GM12878 (cell line): ENCODE results near the gene TUBGCP3. TPM values are rescaled to one million over a fixed set of nuclear protein-coding genes. Genes with fewer than 3 reads are reported as not detected.

ENCODE experiments used
- ATAC-seq: fragments of 200-7000 bp; cut with Tn5 transposase; 3 replicates; pipeline ENCODE4 v1.9.1; 2020; ENCODE audit warnings: mild to moderate bottlenecking, moderate library complexity
- BruUV-seq: library from RNA; stranded (reverse); fragments of 400-500 nt; replicated peaks from 2 replicates; lab custom pipeline; 2021; lab: Mats Ljungman, UMichigan
- CTCF ChIA-PET: fragments of 300-600 bp; sonication (Branson Sonifier 250); formaldehyde crosslinking; extraction: SDS; loops from one replicate; lab custom pipeline; 2021; ENCODE audit warnings: inconsistent platforms; lab: Yijun Ruan, JAX
- POLR2A ChIA-PET: fragments of 350-600 bp; formaldehyde crosslinking; extraction: SDS; loops from one replicate; lab custom pipeline; 2021; ENCODE audit warnings: inconsistent platforms; lab: Charles Lee
- RAD21 ChIA-PET: fragments of 300-600 bp; sonication (Branson Sonifier 250); formaldehyde crosslinking; loops from one replicate; lab custom pipeline; 2023; ENCODE audit warnings: antibody characterized with exemption; ENCODE audit not compliant: unreplicated experiment; lab: Charles Lee
- SMC1A ChIA-PET: fragments of 300-600 bp; sonication (Branson Sonifier 250); formaldehyde crosslinking; loops from one replicate; lab custom pipeline; 2023; ENCODE audit not compliant: unreplicated experiment, uncharacterized antibody; lab: Charles Lee
- DNase-seq: peaks from one replicate; pipeline ENCODE4 v3.0.0-alpha.2; 2011; ENCODE audit warnings: low read depth, low spot score
- FAIRE-seq: peaks from 3 replicates; lab custom pipeline; 2011; peaks lifted over from hg19 to GRCh38; lab: Jason Lieb, UNC
- H2AFZ ChIP-seq: 2 replicates; pipeline ENCODE4 v1.6.0; 2011; ENCODE audit warnings: low read depth, low read length, control low read depth; ENCODE audit not compliant: control insufficient read depth
- H3K27ac ChIP-seq: 2 replicates; pipeline ENCODE4 v1.5.1; 2011; ENCODE audit warnings: control low read depth; ENCODE audit not compliant: control insufficient read depth, insufficient read depth
- H3K27me3 ChIP-seq, 2 experiments: replicated peaks in 1 of 2; 2 replicates each; pipeline versions ENCODE4 v1.6.0 to v1.6.1; 2011; ENCODE audit warnings: low read length in 1 of 2; ENCODE audit not compliant: control insufficient read depth in 2 of 2, insufficient read depth in 2 of 2
- H3K36me3 ChIP-seq, 2 experiments: 2 replicates each; pipeline ENCODE4 v1.5.1; 2011; ENCODE audit warnings: low read length in 1 of 2; ENCODE audit not compliant: control insufficient read depth in 2 of 2, insufficient read depth in 2 of 2
- H3K4me1 ChIP-seq: 2 replicates; pipeline ENCODE4 v1.6.1; 2011; ENCODE audit warnings: mild to moderate bottlenecking, low read length, moderate library complexity, mixed read lengths; ENCODE audit not compliant: control insufficient read depth, insufficient read depth
- H3K4me2 ChIP-seq: 2 replicates; pipeline ENCODE4 v1.6.0; 2011; ENCODE audit warnings: control low read depth; ENCODE audit not compliant: control insufficient read depth, insufficient read depth
- H3K4me3 ChIP-seq: fragments of 200-600 bp; sonication (generic); 2 replicates; pipeline ENCODE4 v1.5.1; 2016
- H3K79me2 ChIP-seq: 2 replicates; pipeline ENCODE4 v1.6.0; 2011; ENCODE audit warnings: low read length; ENCODE audit not compliant: control insufficient read depth, insufficient read depth
- H3K9ac ChIP-seq: 2 replicates; pipeline ENCODE4 v1.8.0; 2011; ENCODE audit warnings: low read length, control low read depth, mixed read lengths; ENCODE audit not compliant: control insufficient read depth, insufficient read depth
- H3K9me3 ChIP-seq: replicated peaks from 3 replicates; pipeline ENCODE4 v1.5.1; 2011; ENCODE audit warnings: mild to moderate bottlenecking, low read length; ENCODE audit not compliant: control insufficient read depth, insufficient read depth
- H4K20me1 ChIP-seq: 2 replicates; pipeline ENCODE4 v1.6.0; 2011; ENCODE audit not compliant: control insufficient read depth, insufficient read depth
- BHLHE40 ChIP-seq, 2 experiments: fragments of 450-650 bp in 1 of 2; IDR thresholded peaks; 2 replicates each; pipeline ENCODE4 v1.6.1; 2011 to 2017; ENCODE audit warnings: low read depth in 2 of 2, borderline replicate concordance in 1 of 2, improper control_type of control experiment in 1 of 2, low read length in 1 of 2, mild to moderate bottlenecking in 1 of 2
- DPF2 ChIP-seq: fragments of 450-650 bp; IDR thresholded peaks from 2 replicates; pipeline ENCODE4 v1.6.1; 2017; ENCODE audit warnings: mild to moderate bottlenecking
- MAX ChIP-seq: IDR thresholded peaks from 2 replicates; pipeline ENCODE4 v1.6.1; 2012; ENCODE audit warnings: low read depth, low read length, improper control_type of control experiment
- MEF2B ChIP-seq: fragments of 450-650 bp; IDR thresholded peaks from 2 replicates; pipeline ENCODE4 v1.6.1; 2018; ENCODE audit warnings: mild to moderate bottlenecking, moderate library complexity; ENCODE audit not compliant: partially characterized antibody, poor library complexity, severe bottlenecking
- MLLT1 ChIP-seq: fragments of 450-650 bp; IDR thresholded peaks from 2 replicates; pipeline ENCODE4 v1.6.1; 2016; ENCODE audit warnings: mild to moderate bottlenecking
- NR2C1 ChIP-seq: fragments of 450-650 bp; IDR thresholded peaks from 2 replicates; pipeline ENCODE4 v1.6.1; 2017; ENCODE audit warnings: antibody characterized with exemption, mild to moderate bottlenecking, moderate library complexity
- PML ChIP-seq: IDR thresholded peaks from 2 replicates; pipeline ENCODE4 v1.6.1; 2012; ENCODE audit warnings: low read length, inconsistent platforms
- RBBP5 ChIP-seq: fragments of 200-600 bp; sonication (generic); conservative IDR thresholded peaks from 2 replicates; pipeline ENCODE4 v1.6.1; 2016
- TCF7 ChIP-seq: IDR thresholded peaks from 2 replicates; pipeline ENCODE4 v1.6.1; 2014; ENCODE audit warnings: antibody characterized with exemption, borderline replicate concordance
- YBX1 ChIP-seq: fragments of 450-650 bp; IDR thresholded peaks from 2 replicates; pipeline ENCODE4 v1.6.1; 2016; ENCODE audit warnings: antibody characterized with exemption
- ZBTB4 ChIP-seq: fragments of 450-650 bp; formaldehyde crosslinking; IDR thresholded peaks from 2 replicates; pipeline ENCODE4 v1.4.0; 2022; ENCODE audit warnings: mild to moderate bottlenecking, moderate library complexity
- ZNF687 ChIP-seq: fragments of 450-650 bp; IDR thresholded peaks from 2 replicates; pipeline ENCODE4 v1.6.1; 2017; ENCODE audit warnings: mild to moderate bottlenecking, moderate library complexity
- WGBS: methylation state at CpG from one replicate; pipeline ENCODE4 v1.1.6; 2016; ENCODE audit warnings: low lambda C conversion rate; ENCODE audit not compliant: insufficient replicate concordance, insufficient coverage; ENCODE audit errors: missing lambda C conversion rate; 5-methylcytosine and 5-hydroxymethylcytosine counted together
- in situ Hi-C: fragments of 300-500 bp; cut with MboI; formaldehyde crosslinking; loops from 9 replicates; pipeline ENCODE4 v1.14.3; 2018; ENCODE audit warnings: mixed read lengths
- intact Hi-C: fragments of 100-400 bp; cut with micrococcal nuclease; formaldehyde crosslinking; loops from one replicate; pipeline ENCODE4 v1.14.2; 2022; ENCODE audit not compliant: unreplicated experiment
- polyA plus RNA-seq, 11 experiments: library from polyadenylated mRNA; depleted of rRNA in 4 of 11; unstranded in 6 of 11; stranded (reverse) in 5 of 11; fragments of >200 nt; fragmentation: Nextera tagmentation in 4 of 11; fragmentation: Illumina TruSeq in 1 of 11; extraction: Ambion mirVana in 4 of 11; extraction: Trizol in 1 of 11; gene quantifications; 1 replicate in 1 of 11; 2 replicates in 10 of 11; pipeline versions ENCODE4 v1.2.1 to v1.2.3, GENCODE V29; 2011 to 2016; ENCODE audit warnings: inconsistent platforms in 2 of 11, missing spikeins in 2 of 11, low read depth in 1 of 11
- total RNA-seq, 4 experiments: library from RNA; depleted of rRNA in 3 of 4; stranded (reverse); fragments of >200 nt in 3 of 4; fragmentation: Illumina TruSeq in 1 of 4; extraction: Trizol in 1 of 4; gene quantifications; 2 replicates each; pipeline versions ENCODE4 v1.2.1 to v1.2.3, GENCODE V29; 2013 to 2021

TUBGCP3 gene
- total and polyA plus RNA-seq, 10 of the 15 experiments (the other 5 are each of a cell fraction or from before 2014, with no cell fraction given): 4.0 to 34.0 (median 22.6) TPM

GRCh38 chr13:112445411-112446271 lies 142.3 kb downstream of the TUBGCP3 start:
- no peaks in the 10 kb centered on the region for H3K36me3 ChIP-seq
- no peaks in the 10 kb centered on the region for H3K4me1 ChIP-seq
- no peaks in the 10 kb centered on the region for H4K20me1 ChIP-seq
- no peak overlapping the region for H3K27ac ChIP-seq
- no peak for FAIRE-seq
- DNase-seq: no peak
- no peaks in the 10 kb centered on the region for H3K79me2 ChIP-seq
- CTCF ChIA-PET: no interaction called here
- intact Hi-C loops: loop anchor here (10.0 kb wide), 1 partner anchor 159 kb away; no protein-coding TSS in a partner anchor
- no peaks in the 10 kb centered on the region for H3K27me3 ChIP-seq
- H3K9ac ChIP-seq: no peak overlapping the region
- POLR2A ChIA-PET: no interaction called here
- H3K9me3 ChIP-seq: no peaks in the 10 kb centered on the region
- no TSS peak for BruUV-seq
- SMC1A ChIA-PET: interaction anchor here (0.6 kb wide), 1 partner anchor 130 kb away, joined by 3 read pairs; no protein-coding TSS in a partner anchor
- no peak for ATAC-seq
- H3K4me2 ChIP-seq: no peak overlapping the region
- no peak overlapping the region for H2AFZ ChIP-seq
- no peak overlapping the region for H3K4me3 ChIP-seq
- RAD21 ChIA-PET: no interaction called here
- in situ Hi-C loops: loop anchor here (25.0 kb wide), 1 partner anchor 1358 kb away; no protein-coding TSS in a partner anchor
- 45% methylated on average over 29 of the region's 31 CpGs for WGBS
- no peak for TF ChIP-seq ZBTB4
- TF ChIP-seq PML: no peak
- no peak for TF ChIP-seq RBBP5
- no peak for TF ChIP-seq DPF2
- no peak for TF ChIP-seq MEF2B
- no peak for TF ChIP-seq MAX
- TF ChIP-seq NR2C1: no peak
- no peak for TF ChIP-seq BHLHE40 (IDR thresholded peaks at IDR 0.05; ENCODE audit: borderline replicate concordance in 1 of 2, low read depth in 2 of 2, low read length in 1 of 2)
- no peak for TF ChIP-seq TCF7
- TF ChIP-seq ZNF687: no peak
- TF ChIP-seq MLLT1: no peak
- TF ChIP-seq YBX1: no peak
